Activated T-cell treated with anti-CD3 and anti-CD28 coated beads for 24 hours (primary cell): ENCODE results near the gene KRT15.

Experiments
- DNase-seq: peaks from one replicate; pipeline ENCODE4 v3.0.0-alpha.2; 2020; ENCODE audit warnings: low read depth

Gene KRT15

DNA sequence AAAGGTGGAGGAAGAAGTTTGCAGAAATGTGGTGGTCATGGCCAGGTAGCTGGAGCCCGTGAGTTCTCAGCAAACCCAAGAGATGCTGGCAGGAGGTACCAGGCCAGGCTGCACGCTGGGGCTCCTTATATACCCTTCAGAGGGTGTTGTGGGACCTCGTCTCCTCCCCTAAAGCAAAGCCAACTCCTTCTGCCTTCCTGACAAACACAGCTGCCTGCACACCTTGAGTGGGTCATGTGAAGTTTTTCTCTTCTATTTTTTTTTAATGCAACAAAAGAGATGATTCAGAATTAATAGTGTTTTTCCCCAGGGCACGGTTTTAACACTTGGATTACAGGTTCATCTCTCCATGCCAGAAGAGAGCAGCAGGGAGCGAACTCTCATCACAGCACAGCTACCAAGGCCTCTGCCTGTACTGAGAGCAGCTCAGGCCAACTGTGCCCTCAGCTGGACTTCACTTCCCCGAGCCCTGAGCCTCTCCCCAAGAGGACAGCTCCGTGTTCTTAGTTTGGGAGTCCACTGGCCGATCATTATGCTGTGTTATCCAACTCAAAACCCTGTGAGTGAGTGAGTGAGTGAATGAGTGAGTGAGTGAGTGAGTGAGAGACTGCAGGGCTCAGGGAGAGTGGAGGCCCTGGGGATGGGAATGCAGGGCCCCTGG is at the start of gene KRT15:
KRT15 (minus strand) TSS at position 102 of the 661 bp plus-strand sequence; CDS start at position 39, 63 bp downstream.
- DNase-seq: no peak

DNA sequence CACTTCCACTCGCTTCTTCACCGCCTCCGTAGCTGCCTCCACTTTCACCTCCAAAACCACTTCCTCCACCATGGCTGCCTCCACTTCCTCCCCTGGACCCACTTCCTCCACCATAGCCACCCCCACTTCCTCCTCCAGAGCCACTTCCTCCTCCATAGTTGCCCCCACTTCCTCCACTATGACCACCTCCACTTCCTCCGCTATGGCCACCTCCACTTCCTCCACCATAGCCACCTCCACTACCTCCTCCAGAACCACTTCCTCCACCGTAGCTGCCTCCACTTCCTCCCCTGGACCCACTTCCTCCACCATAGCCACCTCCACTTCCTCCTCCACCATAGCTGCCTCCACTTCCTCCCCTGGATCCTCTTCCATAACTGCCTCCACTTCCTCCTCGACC is 48.6 kb upstream of the KRT15 start:
- no peak for DNase-seq

DNA sequence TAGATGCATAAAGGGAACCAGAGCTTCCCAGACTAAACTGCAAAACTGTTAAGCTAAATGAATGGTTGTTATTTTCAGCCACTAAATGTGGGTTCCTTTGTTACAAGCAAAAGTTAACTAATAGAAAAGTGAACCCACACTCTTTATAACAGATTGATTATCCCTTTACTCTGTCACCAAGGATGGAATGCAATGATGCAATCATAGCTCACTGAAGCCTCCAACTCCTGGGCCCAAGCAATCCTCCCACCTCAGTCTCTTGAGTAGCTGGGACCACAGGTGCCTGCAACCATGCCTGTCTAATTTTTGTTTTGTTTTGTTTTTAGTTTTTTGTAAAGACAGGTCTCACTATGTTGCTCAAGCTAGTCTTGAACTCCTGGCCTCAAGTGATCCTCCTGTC is 46.6 kb upstream of the KRT15 start:
- no peak for DNase-seq

DNA sequence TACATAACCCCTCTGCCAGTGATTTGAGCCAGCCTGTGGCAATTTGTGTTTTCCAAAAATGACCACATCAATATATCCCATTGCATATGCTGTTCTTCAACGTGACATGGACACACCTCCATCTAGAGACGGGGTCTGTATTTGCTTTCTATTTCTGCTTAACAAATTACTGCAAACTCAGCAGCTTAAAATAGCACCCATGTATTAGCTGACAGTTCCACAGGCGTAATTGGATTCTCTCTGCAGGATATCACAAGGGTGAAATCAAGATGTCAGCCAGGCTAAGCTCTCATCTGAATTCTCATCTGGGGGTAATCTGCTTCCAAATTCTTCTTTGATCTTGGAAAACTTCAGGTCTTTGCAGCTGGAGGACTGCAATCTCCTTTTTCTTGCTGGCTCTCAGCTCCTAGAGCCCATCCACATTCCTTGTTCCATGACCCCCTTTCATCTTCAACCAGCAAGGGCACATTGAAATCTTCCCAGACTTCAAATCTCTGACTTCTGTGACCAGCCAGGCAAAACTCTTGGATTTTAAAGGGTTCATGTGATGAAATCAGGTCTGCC is 45.0 kb upstream of the KRT15 start:
- no peak for DNase-seq

DNA sequence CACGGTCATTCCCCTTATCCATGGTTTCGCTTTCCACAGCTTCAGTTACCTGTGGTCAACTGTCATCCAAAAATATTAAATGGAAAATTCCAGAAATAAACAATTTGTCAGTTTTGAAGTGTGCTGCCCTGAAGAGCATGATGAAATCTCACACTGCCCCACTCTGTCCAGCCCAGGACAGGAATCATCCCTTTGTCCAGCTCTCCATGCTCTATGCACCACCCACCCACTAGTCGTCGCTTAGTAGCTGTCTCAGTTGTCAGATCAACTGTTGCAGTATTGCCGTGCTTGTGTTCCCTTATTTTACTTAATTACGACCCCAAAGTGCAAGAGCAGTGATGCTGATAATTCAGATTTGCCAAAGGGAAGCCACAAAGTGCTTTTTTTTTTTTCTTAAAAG is 42.9 kb upstream of the KRT15 start:
- DNase-seq: no peak

DNA sequence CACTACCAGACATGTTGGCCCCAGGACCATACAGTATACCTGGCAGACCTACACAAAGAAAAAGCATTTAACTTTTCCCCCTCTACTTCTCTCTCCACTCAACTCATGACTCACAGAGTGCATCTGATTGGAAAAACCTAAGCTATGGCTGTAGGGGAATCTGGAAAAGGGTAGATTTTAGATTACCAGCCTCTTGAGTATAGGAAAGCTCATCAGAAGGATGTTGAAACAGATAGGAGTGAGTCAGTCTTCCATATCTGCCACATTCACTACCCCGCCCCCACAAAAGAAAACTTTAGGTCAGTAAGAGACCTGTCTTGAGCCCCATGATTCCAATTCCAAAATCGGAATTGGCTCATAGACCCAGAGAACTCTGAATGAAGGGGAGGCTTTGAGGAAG is 40.9 kb upstream of the KRT15 start:
- DNase-seq: no peak

DNA sequence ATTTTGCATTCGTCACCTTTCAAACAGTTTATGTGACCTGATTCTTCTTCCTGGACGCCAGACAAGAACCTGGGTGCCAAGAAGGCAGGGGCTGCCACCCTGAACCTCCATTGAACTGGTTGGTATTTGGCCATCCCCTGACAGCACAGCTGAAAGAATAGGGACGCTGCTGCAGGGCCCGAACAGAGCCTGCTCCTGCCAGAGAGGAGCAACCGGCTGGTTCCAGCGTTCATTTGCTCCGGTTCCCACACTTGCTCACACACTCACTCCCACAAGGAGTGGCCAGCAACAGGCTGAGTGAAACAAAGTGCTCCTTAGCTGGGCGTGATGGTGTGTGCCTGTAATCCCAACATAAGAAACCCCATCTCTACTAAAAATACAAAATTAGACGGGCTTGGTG is 38.2 kb upstream of the KRT15 start:
- no peak for DNase-seq

DNA sequence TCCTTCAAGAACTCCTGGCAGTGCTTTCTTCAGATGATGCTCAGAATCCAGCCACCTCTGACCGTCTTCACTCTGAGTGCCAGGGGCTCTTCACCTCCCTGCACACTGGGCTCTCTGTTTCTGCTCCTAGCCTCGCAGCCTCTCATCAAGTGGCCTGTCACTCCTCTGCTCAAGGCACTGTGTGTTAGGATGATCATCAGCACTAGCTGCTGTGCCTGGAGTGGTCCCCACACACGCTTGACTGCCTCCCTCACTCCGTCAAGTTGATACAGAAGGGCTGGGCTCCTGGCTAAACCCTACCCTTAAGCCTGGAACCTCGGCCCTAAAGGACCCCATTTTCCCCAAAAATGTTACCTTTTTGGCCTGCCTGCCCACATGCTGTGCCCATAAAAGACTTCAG is 37.6 kb upstream of the KRT15 start:
- no peak for DNase-seq

DNA sequence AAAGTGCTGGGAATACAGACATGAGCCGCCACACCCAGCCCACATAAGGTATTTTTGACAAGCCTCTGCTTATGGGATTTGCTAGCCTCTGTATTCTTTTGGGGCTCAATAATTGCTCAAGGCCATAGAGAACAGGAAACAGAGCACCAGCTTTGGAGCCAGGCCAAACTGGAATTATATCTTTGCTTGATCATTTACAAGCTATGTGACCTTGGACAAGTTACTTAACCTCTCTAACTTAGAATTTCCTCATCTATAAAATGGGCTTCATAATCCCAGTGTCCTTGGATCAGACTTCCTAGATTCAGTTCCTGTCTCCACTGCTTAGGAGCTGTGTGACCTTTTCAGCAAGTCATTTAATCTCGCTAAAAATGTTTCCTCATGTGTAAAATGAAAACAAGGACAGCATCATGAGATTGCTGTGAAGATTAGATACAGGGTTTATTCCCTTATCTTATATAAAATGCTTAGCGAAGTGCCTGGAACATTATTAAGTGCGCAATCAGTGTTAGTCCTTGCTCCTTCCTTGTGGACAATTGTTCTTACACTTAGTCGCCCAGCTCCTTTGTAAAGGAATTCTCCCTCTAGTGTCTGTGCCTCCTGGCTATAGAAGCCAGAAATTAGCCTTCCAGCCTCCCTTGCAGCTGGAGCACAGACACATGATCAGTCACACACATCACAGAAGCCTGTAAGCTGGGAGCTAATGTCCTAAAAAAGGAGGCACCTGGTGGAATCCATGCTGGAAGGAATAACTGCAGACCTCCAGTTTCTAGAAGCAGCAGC is 36.6 kb upstream of the KRT15 start:
- DNase-seq: no peak

DNA sequence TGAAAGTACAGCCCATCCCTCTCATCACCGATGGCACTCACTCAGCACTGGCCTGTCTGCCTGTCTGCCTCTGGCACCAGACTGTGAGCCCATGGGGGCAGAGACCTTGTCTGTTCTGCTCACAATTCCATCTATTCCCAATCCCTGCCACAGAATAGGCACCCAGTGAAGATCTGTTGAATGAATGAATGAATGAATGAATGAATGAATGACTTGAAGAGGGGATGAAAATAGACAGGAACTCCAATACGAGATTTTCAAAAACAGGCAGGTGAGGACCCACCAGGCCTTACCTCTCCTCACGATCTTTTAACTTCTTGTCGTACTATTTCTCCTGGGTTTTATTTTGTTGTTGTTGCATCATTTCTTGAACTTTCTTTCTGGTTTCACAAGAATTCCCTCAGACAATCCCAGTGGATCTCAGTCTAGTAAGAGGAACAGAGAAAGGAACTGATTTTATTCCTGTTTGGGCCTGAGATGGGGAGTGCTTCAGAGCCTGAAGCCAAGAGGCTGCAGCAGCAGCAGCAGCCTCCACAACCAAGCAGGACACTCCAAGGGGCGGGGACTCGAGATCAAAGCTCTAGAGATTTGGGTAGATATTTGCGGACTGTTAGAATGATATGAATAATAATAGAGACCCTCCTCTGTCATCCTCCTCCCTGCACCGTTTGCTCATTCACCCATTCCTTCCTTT is 35.4 kb upstream of the KRT15 start:
- no peak for DNase-seq

DNA sequence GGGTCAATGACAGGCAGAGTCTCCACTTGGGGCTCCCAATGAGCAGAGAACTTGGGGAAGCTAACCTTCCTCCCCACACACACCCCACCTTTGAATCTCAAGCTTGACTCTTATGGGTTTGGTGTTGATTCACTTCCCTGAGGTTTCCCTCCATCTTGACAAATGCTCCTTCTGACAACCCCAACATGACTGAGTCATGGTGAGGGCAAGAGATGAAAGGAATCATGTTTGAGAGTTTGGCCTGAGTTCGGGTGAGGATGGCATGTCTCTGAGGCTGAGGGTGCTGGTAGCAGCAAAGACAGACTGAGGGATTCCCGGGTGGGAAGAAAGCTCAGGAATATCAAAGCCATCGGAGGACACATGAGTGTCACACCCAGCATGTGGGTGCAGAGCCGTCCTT is 34.5 kb upstream of the KRT15 start:
- DNase-seq: no peak

DNA sequence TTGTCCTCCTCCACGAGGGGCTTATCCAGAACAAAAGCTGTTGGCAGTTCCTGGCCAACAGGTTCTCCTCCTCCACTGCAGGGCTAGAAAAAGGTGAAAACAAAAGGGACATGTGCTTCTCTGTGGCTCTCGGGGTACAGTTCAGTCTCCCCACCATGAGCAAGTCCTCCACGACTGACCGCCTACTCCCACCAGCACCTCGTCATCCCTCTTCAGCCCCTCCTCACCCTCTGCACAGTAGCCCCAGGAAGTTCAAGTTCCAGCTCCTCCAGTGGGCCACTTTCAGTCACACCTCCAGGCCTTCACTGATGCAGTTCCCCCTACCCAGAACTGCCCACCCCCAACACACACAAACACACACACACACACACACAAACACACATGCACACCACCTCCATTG is 33.8 kb upstream of the KRT15 start:
- DNase-seq: no peak

DNA sequence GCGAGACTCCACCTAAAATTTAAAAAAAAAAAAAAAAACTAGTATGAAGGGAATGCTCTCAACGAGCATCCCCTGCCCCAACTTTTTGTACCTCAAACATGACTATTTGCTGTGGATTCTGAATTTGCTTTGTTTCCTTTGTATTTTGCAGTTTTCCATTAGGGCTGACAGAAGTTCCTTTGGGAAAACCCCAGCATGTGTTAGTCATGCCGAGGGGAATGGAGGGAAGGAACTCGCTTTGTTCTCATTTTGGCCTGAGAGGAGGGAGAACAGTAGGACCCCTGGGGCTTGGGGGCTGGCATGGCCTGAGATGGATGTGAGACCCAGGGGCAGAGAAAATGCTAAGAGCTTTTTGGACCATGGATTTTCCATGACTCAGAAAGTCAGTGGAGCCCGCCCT is 32.7 kb upstream of the KRT15 start:
- DNase-seq: no peak

DNA sequence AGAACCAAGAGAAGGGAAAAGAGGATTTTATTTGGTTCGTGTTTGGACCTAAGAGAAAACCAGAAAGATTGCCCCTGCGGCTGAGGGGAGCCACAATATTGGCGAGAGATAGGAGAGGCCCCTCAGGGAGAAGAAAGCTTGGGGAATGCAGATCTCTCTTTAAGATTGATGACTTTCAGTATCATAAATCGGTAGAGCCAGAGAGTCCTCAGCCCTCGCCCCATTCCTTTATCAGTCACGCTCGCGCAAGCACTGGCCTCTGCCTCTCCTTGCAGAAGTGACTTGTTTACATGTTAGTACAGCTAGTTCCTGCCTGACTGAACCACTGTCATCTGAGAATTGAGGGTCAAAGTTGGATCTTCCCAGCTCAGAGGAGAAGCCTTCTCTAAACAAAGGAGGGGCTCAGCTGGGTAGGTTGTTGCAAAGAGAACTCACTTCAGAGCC is 30.9 kb upstream of the KRT15 start:
- no peak for DNase-seq

DNA sequence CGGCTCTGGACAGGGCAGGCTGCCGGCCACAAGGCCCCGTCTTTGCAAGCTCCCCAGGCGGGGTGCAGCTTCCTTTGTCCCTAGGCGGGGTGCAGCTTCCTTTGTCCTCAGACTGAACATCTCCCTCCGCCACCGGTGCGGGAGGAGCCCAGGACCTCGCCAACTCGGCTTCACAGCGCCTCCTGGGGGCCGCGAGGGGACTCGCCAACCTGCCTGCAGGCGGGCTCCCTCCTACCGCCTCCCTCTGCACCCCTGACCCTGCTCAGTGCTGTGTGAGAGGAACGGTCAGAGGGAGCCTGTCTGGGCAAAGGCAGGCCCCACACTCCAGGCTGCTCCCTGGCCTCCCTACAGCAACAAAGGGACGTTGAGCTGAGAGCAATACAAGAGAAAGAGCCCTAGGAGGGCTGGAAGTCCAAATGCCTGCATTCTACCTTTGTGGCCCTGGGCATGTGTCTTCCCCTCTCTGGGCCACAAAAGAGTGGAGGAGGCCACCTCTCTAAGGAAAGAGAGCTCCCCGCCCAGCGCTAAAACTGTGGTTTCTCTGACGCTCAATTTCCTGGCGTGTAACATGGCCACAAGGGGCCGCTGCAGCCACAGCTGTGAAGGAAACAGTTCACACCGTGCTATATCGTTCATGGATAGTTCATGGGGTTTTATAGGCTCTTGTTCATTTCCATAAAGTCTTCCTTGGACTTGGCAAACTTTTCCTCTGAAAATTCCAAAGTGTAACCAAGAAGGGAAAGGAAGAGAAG is 30.3 kb upstream of the KRT15 start:
- peak; percentile 75 for DNase-seq

DNA sequence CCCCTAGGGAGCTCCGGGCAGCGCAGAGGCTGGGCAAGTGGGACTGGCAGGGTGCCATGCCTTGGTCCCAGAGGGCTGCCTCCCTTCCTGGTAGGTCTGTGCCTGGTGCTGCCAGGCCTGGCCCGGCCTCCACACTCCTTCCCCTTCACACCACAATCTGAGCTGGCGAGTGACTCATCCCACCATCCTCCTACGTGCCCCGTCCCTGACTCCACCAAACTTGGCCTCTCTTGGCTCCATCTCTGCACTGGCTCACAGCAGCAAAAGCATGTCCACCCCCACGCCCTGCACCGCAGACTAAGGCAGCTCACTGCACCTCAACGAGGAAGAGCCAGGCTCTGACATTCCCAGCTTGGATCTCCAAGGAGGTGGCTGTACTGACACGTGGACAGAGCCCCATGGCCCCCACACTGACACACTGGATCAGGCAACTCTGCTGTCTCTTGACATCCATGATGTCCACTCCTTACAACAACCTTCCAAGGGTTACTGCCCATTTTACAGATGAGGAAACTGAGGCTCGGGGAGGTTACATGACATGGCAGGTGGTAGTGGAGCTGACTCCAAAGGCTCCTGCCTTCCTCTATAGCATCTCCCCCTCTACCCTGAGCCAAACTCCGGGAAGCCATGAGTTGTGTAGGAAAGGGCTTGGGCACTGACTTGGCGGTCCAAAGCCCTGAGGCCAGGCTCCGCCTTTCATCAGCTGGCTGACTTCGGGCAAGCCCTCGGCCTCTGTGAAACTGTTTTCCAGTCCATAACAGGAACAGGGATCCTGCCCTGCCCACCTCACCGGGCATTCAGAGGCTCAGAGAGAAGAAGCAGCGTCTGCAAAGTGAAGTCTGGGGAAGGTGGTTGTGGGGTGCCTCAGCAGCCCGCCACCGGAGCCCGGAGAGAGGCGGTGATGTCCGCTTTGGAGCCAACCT is 29.5 kb upstream of the KRT15 start:
- DNase-seq: peak; percentile 67

DNA sequence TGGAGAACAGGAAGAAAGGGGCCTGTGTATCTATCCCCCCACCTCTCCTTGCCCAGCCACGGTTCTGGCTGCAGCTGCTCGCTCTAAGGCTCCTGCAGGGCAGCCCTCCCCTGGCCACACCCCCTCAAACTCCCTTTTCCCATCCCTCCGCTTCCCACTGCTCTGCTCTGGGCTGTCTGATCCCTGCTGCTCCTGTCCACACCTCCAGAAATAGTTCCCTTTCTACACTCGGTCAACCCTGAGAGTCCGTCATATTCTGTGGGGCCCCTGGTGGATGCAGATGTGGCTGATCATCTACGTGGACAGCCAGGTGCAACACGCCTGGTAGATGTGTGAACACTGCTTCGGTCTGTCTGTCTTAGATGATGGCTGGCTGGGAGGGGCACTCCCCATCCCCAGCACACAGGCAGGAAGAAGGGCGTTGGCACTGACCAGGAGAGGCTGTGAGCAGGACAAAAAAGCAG is 28.7 kb upstream of the KRT15 start:
- DNase-seq: no peak

DNA sequence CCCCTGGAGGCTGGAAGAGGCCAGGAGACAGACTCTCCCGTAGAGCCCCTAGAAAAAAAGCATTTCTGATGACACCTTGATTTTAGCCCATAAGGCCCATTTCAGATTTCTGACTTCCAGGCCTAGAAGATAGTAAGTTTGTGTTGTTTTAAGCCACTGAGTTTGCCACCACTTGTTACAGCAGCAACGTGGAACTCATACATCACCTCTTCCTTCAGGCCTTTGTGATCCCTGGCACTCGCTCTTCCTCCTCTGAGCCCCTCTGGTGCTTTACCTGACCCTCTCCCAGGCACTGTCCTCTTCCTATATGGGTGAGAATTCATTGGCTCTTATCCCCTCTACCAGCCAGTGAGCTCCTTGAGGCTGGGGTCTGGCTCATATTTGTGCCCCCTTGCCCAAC is 28.1 kb upstream of the KRT15 start:
- DNase-seq: no peak

DNA sequence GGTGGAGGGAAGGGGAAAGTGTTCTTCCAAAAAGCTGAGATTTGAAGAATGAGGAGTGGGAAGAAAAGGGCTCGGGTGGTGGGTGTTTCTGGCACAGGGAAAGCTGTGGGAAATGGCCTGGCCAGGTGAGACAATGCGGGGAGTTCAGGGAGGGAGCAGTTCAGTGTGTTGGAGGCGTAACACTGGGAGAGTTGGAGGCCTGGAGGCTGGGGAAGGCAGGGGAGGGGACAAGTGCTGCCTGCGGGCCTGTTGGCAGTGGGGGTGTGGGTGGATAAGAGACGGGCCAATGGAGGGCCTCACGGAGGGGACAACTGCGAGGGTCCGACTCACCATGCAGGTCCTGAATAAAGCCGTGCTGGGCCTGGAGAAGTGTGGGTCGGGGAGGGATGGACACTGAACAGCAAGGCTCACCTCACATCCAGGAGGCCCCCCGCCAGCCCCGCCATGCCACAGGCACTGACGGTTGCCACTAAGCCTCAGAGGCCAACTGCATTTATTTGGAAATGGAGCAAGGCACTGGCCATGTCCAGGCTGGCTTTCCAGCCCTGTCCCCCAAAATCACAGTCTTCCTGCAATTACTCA is 27.2 kb upstream of the KRT15 start:
- no peak for DNase-seq

DNA sequence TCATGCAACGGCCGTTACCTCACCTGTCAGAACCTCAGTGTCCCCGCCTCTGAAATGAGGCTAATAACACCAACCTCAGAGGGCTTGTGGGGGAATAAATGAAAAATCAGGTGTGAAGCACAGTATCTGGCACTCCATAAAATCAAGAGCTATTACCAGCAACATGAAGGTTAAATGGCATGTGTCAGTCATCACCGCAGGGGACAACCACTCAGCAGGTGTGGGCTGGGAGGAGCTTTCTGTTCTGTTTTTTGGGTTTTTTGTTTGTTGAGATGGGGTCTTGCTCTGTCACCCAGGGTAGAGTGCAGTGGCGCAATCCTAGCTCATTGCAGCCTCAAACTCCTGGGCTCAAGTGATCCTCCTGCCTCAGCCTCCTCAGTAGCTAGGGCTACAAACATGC is 26.2 kb upstream of the KRT15 start:
- no peak for DNase-seq

DNA sequence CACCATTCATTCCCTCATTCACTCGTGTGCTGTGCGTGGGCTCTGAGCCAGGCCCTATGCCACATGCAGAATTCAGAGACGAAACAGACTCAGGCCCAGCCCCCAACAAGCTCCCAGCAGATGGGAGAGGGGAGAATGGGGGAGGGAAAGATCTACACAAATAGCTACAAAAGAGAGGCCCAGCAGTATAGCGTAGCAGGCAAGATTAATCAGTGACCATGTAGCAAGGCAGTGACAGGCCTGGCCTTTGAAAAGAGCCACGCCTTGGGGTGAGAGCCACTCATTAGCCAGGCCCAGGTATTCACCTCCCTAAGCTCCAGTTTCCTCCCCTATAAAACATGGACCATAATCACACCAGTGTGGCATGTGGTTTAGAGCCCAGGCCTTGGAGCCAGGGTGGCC is 25.8 kb upstream of the KRT15 start:
- DNase-seq: no peak
